WTC11 (cell line): Measurements from ENCODE around the gene KRT82. TPM values are rescaled to one million over a fixed set of nuclear protein-coding genes. Genes with fewer than 3 reads are reported as not detected.

ENCODE experiments used
- ATAC-seq: fragments of 200-7000 bp; cut with Tn5 transposase; 2 replicates; pipeline ENCODE4 v1.10.0; 2021; ENCODE audit warnings: mild to moderate bottlenecking, moderate library complexity
- CTCF ChIA-PET: fragments of 300-600 bp; sonication (Branson Sonifier 250); formaldehyde crosslinking; loops from one replicate; lab custom pipeline; 2021; ENCODE audit warnings: antibody characterized with exemption; lab: Charles Lee
- POLR2A ChIA-PET: fragments of 350-600 bp; sonication (Branson Sonifier 250); formaldehyde crosslinking; loops from one replicate; lab custom pipeline; 2021; ENCODE audit warnings: antibody characterized with exemption; lab: Charles Lee
- DNase-seq: peaks from one replicate; pipeline ENCODE4 v3.0.0; 2021; ENCODE audit warnings: low spot score
- H3K27ac Mint-ChIP-seq: 2 replicates; pipeline ENCODE4 v1.8.0; 2021; ENCODE audit warnings: mixed read lengths
- H3K27me3 Mint-ChIP-seq: 2 replicates; pipeline ENCODE4 v1.8.0; 2021; ENCODE audit warnings: low read depth, mild to moderate bottlenecking, moderate library complexity, mixed read lengths
- H3K36me3 Mint-ChIP-seq: 2 replicates; pipeline ENCODE4 v1.8.0; 2021; ENCODE audit warnings: mixed read lengths
- H3K4me1 Mint-ChIP-seq: 2 replicates; pipeline ENCODE4 v1.8.0; 2022; ENCODE audit warnings: mixed read lengths
- H3K4me3 Mint-ChIP-seq: 2 replicates; pipeline ENCODE4 v1.8.0; 2021; ENCODE audit warnings: mild to moderate bottlenecking, moderate library complexity, mixed read lengths
- H3K9me3 Mint-ChIP-seq: 2 replicates; pipeline ENCODE4 v1.8.0; 2021; ENCODE audit warnings: mixed read lengths
- AR ChIP-seq: fragments of 250-450 bp; sonication (Bioruptor Pico); IDR thresholded peaks from 2 replicates; pipeline ENCODE4 v1.9.0; 2021; ENCODE audit warnings: mild to moderate bottlenecking
- CBFB ChIP-seq: sonication (generic); formaldehyde crosslinking; IDR thresholded peaks from 2 replicates; pipeline ENCODE4 v1.8.1; 2022; ENCODE audit warnings: mild to moderate bottlenecking, low read depth, missing genetic modification reagents
- IRF1 ChIP-seq: sonication (generic); formaldehyde crosslinking; IDR thresholded peaks from 2 replicates; pipeline ENCODE4 v1.8.0; 2023; ENCODE audit warnings: missing genetic modification reagents
- JUN ChIP-seq: sonication (generic); formaldehyde crosslinking; IDR thresholded peaks from 2 replicates; pipeline ENCODE4 v1.8.0; 2023; ENCODE audit warnings: mild to moderate bottlenecking, missing genetic modification reagents
- MYBL2 ChIP-seq: sonication (generic); formaldehyde crosslinking; IDR thresholded peaks from 2 replicates; pipeline ENCODE4 v1.8.1; 2023; ENCODE audit warnings: mild to moderate bottlenecking, moderate library complexity, missing genetic modification reagents
- NR1H2 ChIP-seq: sonication (generic); formaldehyde crosslinking; IDR thresholded peaks from 2 replicates; pipeline ENCODE4 v1.9.0; 2021; ENCODE audit warnings: mild to moderate bottlenecking, moderate library complexity, missing genetic modification reagents
- SMAD4 ChIP-seq: sonication (generic); formaldehyde crosslinking; IDR thresholded peaks from 2 replicates; pipeline ENCODE4 v1.8.0; 2022; ENCODE audit warnings: mild to moderate bottlenecking, missing genetic modification reagents
- ZBTB21 ChIP-seq: sonication (generic); formaldehyde crosslinking; IDR thresholded peaks from 2 replicates; pipeline ENCODE4 v1.8.1; 2023; ENCODE audit warnings: mild to moderate bottlenecking, missing genetic modification reagents, borderline replicate concordance
- ZNF263 ChIP-seq: sonication (generic); formaldehyde crosslinking; IDR thresholded peaks from 2 replicates; pipeline ENCODE4 v1.8.1; 2022; ENCODE audit warnings: low read depth, mild to moderate bottlenecking, moderate library complexity, missing genetic modification reagents
- ZNF512 ChIP-seq: sonication (generic); formaldehyde crosslinking; IDR thresholded peaks from 2 replicates; pipeline ENCODE4 v1.8.1; 2022; ENCODE audit warnings: missing genetic modification reagents, borderline replicate concordance
- total RNA-seq: library from RNA; stranded (reverse); gene quantifications from 3 replicates; pipeline ENCODE4 v1.2.3, GENCODE V29; 2021
- TF ChIP-seq, protein P1 (sequence below): fragments of 250-450 bp; sonication (Bioruptor Pico); IDR thresholded peaks from 2 replicates; pipeline ENCODE4 v1.9.0; 2021; ENCODE audit warnings: mild to moderate bottlenecking
- TF ChIP-seq, protein P2 (sequence below): fragments of 200-600 bp; IDR thresholded peaks from 2 replicates; pipeline ENCODE4 v1.8.0; 2022; ENCODE audit warnings: antibody characterized with exemption

The KRT82 gene
- total RNA-seq, 1 experiment from 2014 or later: not detected

DNA sequence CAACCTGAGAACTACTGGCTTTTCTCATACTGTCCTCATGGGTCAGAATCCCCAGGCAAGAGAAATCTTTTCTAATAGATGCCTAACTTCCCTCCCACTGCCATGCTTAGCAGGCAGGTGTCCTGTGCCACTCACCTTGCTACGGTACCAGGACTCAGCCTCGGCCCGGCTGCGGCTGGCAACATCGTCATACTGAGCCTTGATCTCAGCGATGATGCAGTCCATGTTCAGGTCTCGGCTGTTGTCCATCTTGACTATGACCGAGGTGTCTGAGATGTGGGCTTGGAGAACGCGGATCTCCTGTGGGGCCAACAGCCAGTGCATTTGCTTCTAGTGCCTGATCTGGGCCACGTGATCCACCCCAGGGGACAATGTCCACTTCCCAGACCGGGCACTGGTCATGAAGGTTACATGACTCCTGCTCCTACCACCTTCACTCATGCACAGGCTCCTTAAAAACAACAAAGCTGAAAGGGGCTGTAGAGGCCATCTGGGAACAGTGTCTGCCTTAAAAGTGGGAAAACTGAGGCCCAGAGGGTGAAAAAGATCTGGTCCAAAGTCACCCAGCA is 42.9 kb downstream of the KRT82 start (continued):
- TF ChIP-seq ZNF512 (CRISPR knock-in tag) (no peak), NR1H2 (CRISPR knock-in tag) (no peak), SMAD4 (CRISPR knock-in tag) (no peak), AR (no peak), CBFB (no peak), MYBL2 (CRISPR knock-in tag) (no peak), ZNF263 (no peak), IRF1 (no peak)
- TF ChIP-seq, protein P1, sequence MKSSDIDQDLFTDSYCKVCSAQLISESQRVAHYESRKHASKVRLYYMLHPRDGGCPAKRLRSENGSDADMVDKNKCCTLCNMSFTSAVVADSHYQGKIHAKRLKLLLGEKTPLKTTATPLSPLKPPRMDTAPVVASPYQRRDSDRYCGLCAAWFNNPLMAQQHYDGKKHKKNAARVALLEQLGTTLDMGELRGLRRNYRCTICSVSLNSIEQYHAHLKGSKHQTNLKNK (CRISPR knock-in tag): no peak
- TF ChIP-seq, protein P2, sequence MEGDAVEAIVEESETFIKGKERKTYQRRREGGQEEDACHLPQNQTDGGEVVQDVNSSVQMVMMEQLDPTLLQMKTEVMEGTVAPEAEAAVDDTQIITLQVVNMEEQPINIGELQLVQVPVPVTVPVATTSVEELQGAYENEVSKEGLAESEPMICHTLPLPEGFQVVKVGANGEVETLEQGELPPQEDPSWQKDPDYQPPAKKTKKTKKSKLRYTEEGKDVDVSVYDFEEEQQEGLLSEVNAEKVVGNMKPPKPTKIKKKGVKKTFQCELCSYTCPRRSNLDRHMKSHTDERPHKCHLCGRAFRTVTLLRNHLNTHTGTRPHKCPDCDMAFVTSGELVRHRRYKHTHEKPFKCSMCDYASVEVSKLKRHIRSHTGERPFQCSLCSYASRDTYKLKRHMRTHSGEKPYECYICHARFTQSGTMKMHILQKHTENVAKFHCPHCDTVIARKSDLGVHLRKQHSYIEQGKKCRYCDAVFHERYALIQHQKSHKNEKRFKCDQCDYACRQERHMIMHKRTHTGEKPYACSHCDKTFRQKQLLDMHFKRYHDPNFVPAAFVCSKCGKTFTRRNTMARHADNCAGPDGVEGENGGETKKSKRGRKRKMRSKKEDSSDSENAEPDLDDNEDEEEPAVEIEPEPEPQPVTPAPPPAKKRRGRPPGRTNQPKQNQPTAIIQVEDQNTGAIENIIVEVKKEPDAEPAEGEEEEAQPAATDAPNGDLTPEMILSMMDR: no peak

DNA sequence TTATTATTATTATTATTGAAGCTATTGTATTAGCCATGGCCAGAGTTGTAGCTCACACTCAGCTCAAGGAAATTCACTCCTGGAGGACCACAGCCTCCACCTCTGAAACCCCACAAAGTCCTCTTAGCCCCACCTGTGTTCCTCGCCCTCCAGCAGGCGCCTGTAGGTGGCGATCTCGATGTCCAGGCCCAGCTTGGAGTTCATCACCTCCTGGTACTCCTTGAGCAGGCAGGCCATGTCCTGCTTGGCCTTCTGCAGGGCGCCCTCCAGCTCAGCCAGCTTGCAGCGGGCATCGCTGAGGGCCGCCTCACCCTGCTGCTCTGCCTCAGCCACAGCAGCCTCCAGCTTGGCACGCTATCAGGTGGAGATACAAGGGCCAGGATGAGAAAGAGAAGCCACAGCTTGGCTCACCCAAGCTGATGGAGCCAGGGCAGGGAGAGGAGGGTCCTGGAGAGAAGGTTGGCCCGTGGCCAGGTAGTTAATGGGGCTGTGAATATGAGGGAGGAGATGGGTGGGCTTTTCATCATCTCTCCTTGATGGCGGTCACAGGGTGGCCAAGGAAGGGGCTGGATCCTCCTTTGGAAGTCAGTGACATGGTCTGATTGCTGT is 43.9 kb downstream of the KRT82 start:
- CTCF ChIA-PET: interaction anchor here (0.7 to 2.6 kb wide), 41 partner anchors 9 to 517 kb away, joined by 3 to 19 read pairs (median 4); partner anchors contain the start of genes KRT5 and KRT83

More for the DNA sequence above, 43.9 kb downstream of the KRT82 start:
- peak; percentile 57 for DNase-seq
- H3K4me1 Mint-ChIP-seq: peaks cover 15% of the 10 kb centered on the region; the same call in 1 of the 2 replicates
- no peak overlapping the region for H3K4me3 Mint-ChIP-seq
- POLR2A ChIA-PET: no interaction called here
- no peaks in the 10 kb centered on the region for H3K9me3 Mint-ChIP-seq
- TF ChIP-seq IRF1: no peak
- no peak for TF ChIP-seq JUN (CRISPR knock-in tag)
- TF ChIP-seq ZBTB21: no peak
- TF ChIP-seq, protein P2: peak; percentile 31; the same call in 1 of the 2 replicates
- TF ChIP-seq, all 79 proteins: peak for 1
- Mint-ChIP-seq H3K27me3 (no peaks in the 10 kb centered on the region), H3K36me3 (no peaks in the 10 kb centered on the region), H3K27ac (no peak overlapping the region)
- peak; percentile 26; the same call in 1 of the 2 replicates for ATAC-seq
